ENCODE results near the gene PTPRJ.

Gene PTPRJ

GRCh38 chr11:48085688-48086087 is 105.3 kb downstream of the PTPRJ start:
- CTCF ChIA-PET: no interaction called here
- TF ChIP-seq CTCF (IDR thresholded peaks at IDR 0.05; ENCODE audit: control extremely low read depth, extremely low read depth, low read depth, missing control alignments): no peak
- POLR2A ChIA-PET: interaction anchor here (0.6 kb wide), 1 partner anchor 389 kb away, joined by 3 read pairs; no protein-coding TSS in a partner anchor
- DNase-seq (ENCODE audit: extremely low spot score): no peak

- DNase-seq (ENCODE audit: extremely low spot score): no peak
- CTCF ChIA-PET: interaction anchor here (0.7 to 3.4 kb wide), 5 partner anchors 9 to 28 kb away, joined by 3 to 17 read pairs (median 3); no protein-coding TSS in a partner anchor
- no peak for TF ChIP-seq CTCF (IDR thresholded peaks at IDR 0.05; ENCODE audit: control extremely low read depth, extremely low read depth, low read depth, missing control alignments)
- POLR2A ChIA-PET: no interaction called here
Measured at GRCh38 chr11:48087422-48087821, 107.1 kb downstream of the PTPRJ start.

GRCh38 chr11:48087974-48088681 is 107.8 kb downstream of the PTPRJ start:
- DNase-seq (ENCODE audit: extremely low spot score): no peak
- CTCF ChIA-PET: interaction anchor here (1.1 to 3.4 kb wide), 5 partner anchors 10 to 29 kb away, joined by 3 to 17 read pairs (median 4); no protein-coding TSS in a partner anchor
- POLR2A ChIA-PET: no interaction called here
- no peak for TF ChIP-seq CTCF (IDR thresholded peaks at IDR 0.05; ENCODE audit: control extremely low read depth, extremely low read depth, low read depth, missing control alignments)

- DNase-seq (ENCODE audit: extremely low spot score): no peak
- ChIA-PET POLR2A (no interaction called here), CTCF (interaction anchor here (1.1 to 3.4 kb wide), 3 partner anchors 9 to 15 kb away, joined by 4 to 17 read pairs (median 4); no protein-coding TSS in a partner anchor)
- no peak for TF ChIP-seq CTCF (IDR thresholded peaks at IDR 0.05; ENCODE audit: control extremely low read depth, extremely low read depth, low read depth, missing control alignments)
Measured at GRCh38 chr11:48088682-48089050, 108.3 kb downstream of the PTPRJ start.

GRCh38 chr11:48090174-48090573 is 109.8 kb downstream of the PTPRJ start:
- TF ChIP-seq CTCF (IDR thresholded peaks at IDR 0.05; ENCODE audit: control extremely low read depth, extremely low read depth, low read depth, missing control alignments): no peak
- POLR2A ChIA-PET: no interaction called here
- DNase-seq (ENCODE audit: extremely low spot score): no peak
- CTCF ChIA-PET: interaction anchor here (0.8 to 3.4 kb wide), 3 partner anchors 8 to 17 kb away, joined by 3 to 17 read pairs (median 4); no protein-coding TSS in a partner anchor

- no peak for TF ChIP-seq CTCF (IDR thresholded peaks at IDR 0.05; ENCODE audit: control extremely low read depth, extremely low read depth, low read depth, missing control alignments)
- ChIA-PET CTCF (interaction anchor here (0.8 to 1.4 kb wide), 2 partner anchors 10 to 85 kb away, joined by 3 to 6 read pairs; no protein-coding TSS in a partner anchor), POLR2A (no interaction called here)
- no peak for DNase-seq (ENCODE audit: extremely low spot score)
Measured at GRCh38 chr11:48091426-48092102, 111.2 kb downstream of the PTPRJ start.

Measured in GM10248 (cell line).